H1 (cell line): ENCODE results near the gene GRK6. TPM values are rescaled to one million over a fixed set of nuclear protein-coding genes. Genes with fewer than 3 reads are reported as not detected.
A peak's percentile ranks its signal among the peaks of the same experiment; 100 is the strongest.

ENCODE experiments used
- CTCF ChIA-PET: fragments of 300-600 bp; sonication (Branson Sonifier 250); formaldehyde crosslinking; loops from one replicate; lab custom pipeline; 2021; ENCODE audit not compliant: partially characterized antibody; lab: Charles Lee
- POLR2A ChIA-PET: fragments of 300-600 bp; sonication (Branson Sonifier 250); formaldehyde crosslinking; loops from one replicate; lab custom pipeline; 2021; ENCODE audit warnings: inconsistent platforms; ENCODE audit not compliant: partially characterized antibody; lab: Charles Lee
- DNase-seq, 2 experiments: peaks; one replicate each; pipeline versions ENCODE4 v3.0.0 to v3.0.0-alpha.2; 2010 to 2022; ENCODE audit warnings: low spot score in 2 of 2, low read depth in 1 of 2, mixed read lengths in 1 of 2
- FAIRE-seq: peaks from 2 replicates; lab custom pipeline; 2011; peaks lifted over from hg19 to GRCh38; lab: Jason Lieb, UNC
- H2AFZ ChIP-seq: 2 replicates; pipeline ENCODE4 v1.8.1; 2012; ENCODE audit warnings: low read length, inconsistent platforms
- H2AK5ac ChIP-seq: 2 replicates; pipeline ENCODE4 v1.6.1; 2013; ENCODE audit warnings: low read depth, low read length
- H2BK120ac ChIP-seq: replicated peaks from 2 replicates; pipeline ENCODE3; 2013; ENCODE audit warnings: low read depth, low read length, inconsistent platforms
- H2BK12ac ChIP-seq: 2 replicates; pipeline ENCODE4 v1.6.1; 2013; ENCODE audit warnings: low read depth, low read length
- H2BK15ac ChIP-seq: 2 replicates; pipeline ENCODE4 v1.6.1; 2013; ENCODE audit warnings: low read length
- H2BK20ac ChIP-seq: 2 replicates; pipeline ENCODE4 v1.6.1; 2013; ENCODE audit warnings: low read length
- H2BK5ac ChIP-seq: 2 replicates; pipeline ENCODE4 v1.6.1; 2013; ENCODE audit warnings: low read depth, low read length
- H3K14ac ChIP-seq: 2 replicates; pipeline ENCODE4 v1.6.1; 2013; ENCODE audit warnings: inconsistent platforms; ENCODE audit not compliant: insufficient read length
- H3K18ac ChIP-seq: 2 replicates; pipeline ENCODE4 v1.6.1; 2013; ENCODE audit warnings: low read length; ENCODE audit errors: extremely low read depth
- H3K23ac ChIP-seq: 2 replicates; pipeline ENCODE4 v1.6.1; 2013; ENCODE audit warnings: inconsistent platforms; ENCODE audit not compliant: insufficient read length
- H3K23me2 ChIP-seq: 2 replicates; pipeline ENCODE4 v1.6.1; 2013; ENCODE audit warnings: low read depth, low read length
- H3K27ac ChIP-seq: 2 replicates; pipeline ENCODE4 v1.6.1; 2011; ENCODE audit warnings: low read depth, low read length, inconsistent platforms
- H3K27me3 ChIP-seq, 4 experiments: replicated peaks in 1 of 4; 1 replicate in 1 of 4; 2 replicates in 3 of 4; pipeline versions ENCODE4 v1.6.1 to v1.8.1; 2011 to 2013; ENCODE audit warnings: low read length in 3 of 4, mild to moderate bottlenecking in 3 of 4, inconsistent platforms in 2 of 4, mixed read lengths in 2 of 4, moderate library complexity in 1 of 4; ENCODE audit not compliant: control insufficient read depth in 3 of 4, insufficient read depth in 3 of 4; ENCODE audit errors: extremely low read depth in 1 of 4
- H3K36me3 ChIP-seq, 4 experiments: 2 replicates each; pipeline versions ENCODE4 v1.6.1 to v1.8.1; 2011 to 2013; ENCODE audit warnings: mild to moderate bottlenecking in 4 of 4, low read length in 3 of 4, moderate library complexity in 2 of 4, control low read depth in 1 of 4, inconsistent platforms in 1 of 4; ENCODE audit not compliant: insufficient read depth in 4 of 4, control insufficient read depth in 2 of 4
- H3K4ac ChIP-seq: replicated peaks from 2 replicates; pipeline ENCODE3; 2013; ENCODE audit warnings: low read length, low read depth, mixed read lengths, inconsistent platforms; ENCODE audit not compliant: insufficient read length
- H3K4me1 ChIP-seq, 4 experiments: replicated peaks in 1 of 4; 1 replicate in 1 of 4; 2 replicates in 3 of 4; pipeline versions ENCODE4 v1.6.1 to v1.8.1; 2011 to 2013; ENCODE audit warnings: low read length in 3 of 4, inconsistent platforms in 2 of 4, mixed read lengths in 1 of 4; ENCODE audit not compliant: insufficient read depth in 4 of 4, control insufficient read depth in 3 of 4
- H3K4me2 ChIP-seq, 2 experiments: 2 replicates each; pipeline versions ENCODE4 v1.6.1 to v1.8.1; 2011 to 2013; ENCODE audit warnings: low read depth in 2 of 2, low read length in 2 of 2, control low read depth in 1 of 2, inconsistent platforms in 1 of 2, mild to moderate bottlenecking in 1 of 2; ENCODE audit not compliant: insufficient read depth in 1 of 2
- H3K4me3 ChIP-seq, 4 experiments: fragments of 200-600, 300-600 bp in 1 of 4; sonication (generic), shearing (Covaris generic), sonication (Bioruptor Twin) in 1 of 4; 2 replicates each; pipeline versions ENCODE4 v1.5.1 to v1.8.1; 2011 to 2016; ENCODE audit warnings: low read length in 4 of 4, low read depth in 3 of 4, control low read depth in 2 of 4, inconsistent platforms in 2 of 4, mild to moderate bottlenecking in 2 of 4, mixed read lengths in 1 of 4, moderate library complexity in 1 of 4; ENCODE audit not compliant: insufficient read depth in 2 of 4; ENCODE audit errors: extremely low read depth in 1 of 4
- H3K56ac ChIP-seq: replicated peaks from 2 replicates; pipeline ENCODE3; 2013; ENCODE audit warnings: low read depth, mild to moderate bottlenecking, mixed read lengths, low read length, inconsistent platforms; ENCODE audit not compliant: insufficient read length
- H3K79me1 ChIP-seq: 2 replicates; pipeline ENCODE4 v1.6.1; 2013; ENCODE audit warnings: low read depth, low read length, control low read depth
- H3K79me2 ChIP-seq, 2 experiments: 2 replicates each; pipeline versions ENCODE4 v1.6.1 to v1.8.1; 2012 to 2013; ENCODE audit warnings: low read length in 2 of 2, mild to moderate bottlenecking in 2 of 2, inconsistent platforms in 1 of 2; ENCODE audit not compliant: insufficient read depth in 2 of 2, control insufficient read depth in 1 of 2
- H3K9ac ChIP-seq, 4 experiments: replicated peaks in 1 of 4; 1 replicate in 1 of 4; 2 replicates in 3 of 4; pipeline versions ENCODE4 v1.6.1 to v1.8.1; 2011 to 2013; ENCODE audit warnings: low read depth in 3 of 4, low read length in 3 of 4, control low read depth in 2 of 4, mild to moderate bottlenecking in 2 of 4, moderate library complexity in 2 of 4, inconsistent platforms in 1 of 4; ENCODE audit errors: extremely low read depth in 1 of 4
- H3K9me3 ChIP-seq, 2 experiments: 2 replicates each; pipeline versions ENCODE4 v1.6.1 to v1.8.1; 2012 to 2013; ENCODE audit warnings: mild to moderate bottlenecking in 2 of 2, moderate library complexity in 2 of 2, control low read depth in 1 of 2, inconsistent platforms in 1 of 2, low read depth in 1 of 2, low read length in 1 of 2, mixed read lengths in 1 of 2; ENCODE audit not compliant: insufficient read depth in 2 of 2
- H4K20me1 ChIP-seq, 2 experiments: replicated peaks in 1 of 2; 2 replicates each; pipeline versions ENCODE3 to v1.8.1; 2011 to 2013; ENCODE audit warnings: inconsistent platforms in 2 of 2, low read length in 2 of 2, mild to moderate bottlenecking in 1 of 2; ENCODE audit not compliant: insufficient read depth in 2 of 2, control insufficient read depth in 1 of 2
- H4K5ac ChIP-seq: 2 replicates; pipeline ENCODE4 v1.6.1; 2013; ENCODE audit warnings: low read length, low read depth, mixed read lengths, inconsistent platforms; ENCODE audit not compliant: insufficient read length
- H4K8ac ChIP-seq: 2 replicates; pipeline ENCODE4 v1.8.0; 2013; ENCODE audit warnings: mild to moderate bottlenecking, moderate library complexity, low read length, inconsistent platforms; ENCODE audit not compliant: insufficient read depth; ENCODE audit errors: extremely low read depth
- H4K91ac ChIP-seq: replicated peaks from 2 replicates; pipeline ENCODE3; 2013; ENCODE audit warnings: low read length, mixed read lengths, inconsistent platforms; ENCODE audit not compliant: insufficient read length
- PHF8 ChIP-seq: fragments of 200-600 bp; sonication (generic); conservative IDR thresholded peaks from 2 replicates; pipeline ENCODE4 v1.7.1; 2012; ENCODE audit warnings: low read depth, mild to moderate bottlenecking, inconsistent platforms, low read length, moderate library complexity
- RFX5 ChIP-seq: IDR thresholded peaks from 2 replicates; pipeline ENCODE4 v1.6.1; 2011; ENCODE audit warnings: low read depth, low read length, improper control_type of control experiment, borderline replicate concordance
- SUZ12 ChIP-seq: fragments of 200-600 bp; sonication (generic); IDR thresholded peaks from 2 replicates; pipeline ENCODE4 v1.6.1; 2012; ENCODE audit warnings: mild to moderate bottlenecking, inconsistent platforms, low read length, moderate library complexity, mixed read lengths
- TEAD4 ChIP-seq: IDR thresholded peaks from 2 replicates; pipeline ENCODE4 v1.6.1; 2012; ENCODE audit warnings: low read depth, low read length, inconsistent platforms, mixed read lengths
- YY1 ChIP-seq: IDR thresholded peaks from 2 replicates; pipeline ENCODE4 v1.6.1; 2011; ENCODE audit warnings: low read depth, mild to moderate bottlenecking, low read length
- WGBS, 2 experiments: shearing (Covaris generic) in 1 of 2; methylation state at CpG; one replicate each; pipeline versions ENCODE4 v1.1.6 to v1.1.7; 2013 to 2015; ENCODE audit warnings: low lambda C conversion rate in 2 of 2, mixed read lengths in 2 of 2, inconsistent platforms in 1 of 2, low coverage in 1 of 2, missing lambda C conversion rate in 1 of 2; ENCODE audit not compliant: insufficient replicate concordance in 2 of 2, insufficient coverage in 1 of 2, insufficient read length in 1 of 2; ENCODE audit errors: extremely low coverage in 1 of 2, missing lambda C conversion rate in 1 of 2; 5-methylcytosine and 5-hydroxymethylcytosine counted together
- polyA plus RNA-seq, 7 experiments: library from polyadenylated mRNA; depleted of rRNA in 3 of 7; stranded (reverse) in 5 of 7; unstranded in 2 of 7; fragments of >200 nt in 5 of 7; fragments of 200-250 nt in 2 of 7; gene quantifications; 1 replicate in 5 of 7; 2 replicates in 1 of 7; 4 replicates in 1 of 7; pipeline versions ENCODE4 v1.2.1 to v1.2.3, GENCODE V29; 2011 to 2013; ENCODE audit warnings: missing spikeins in 2 of 7, mixed read lengths in 2 of 7
- total RNA-seq: library from RNA; stranded (reverse); fragmentation: NEBNext Ultra II Directional; extraction: Animal tissue kit (Norgen Biotek cat#: 25700); gene quantifications from 2 replicates; pipeline ENCODE4 v1.2.1, GENCODE V29; 2021
- TF ChIP-seq, protein P1 (sequence below): IDR thresholded peaks from 2 replicates; pipeline ENCODE4 v1.6.1; 2012; ENCODE audit warnings: inconsistent platforms

GRK6 gene
- total and polyA plus RNA-seq, 2 of the 8 experiments (the other 6 are each of a cell fraction or from before 2014, with no cell fraction given) = 31.8 to 57.8 TPM

- Histone ChIP-seq H2BK20ac (no peak overlapping the region), H4K8ac (no peak overlapping the region), H3K36me3 (no peaks in the 10 kb centered on the region), H3K79me2 (peaks cover 0 to 17% of the 10 kb centered on the region in 2 experiments; a peak in 2 of 4 replicates), H2BK12ac (no peak overlapping the region), H2AK5ac (no peak overlapping the region), H4K20me1 (peaks cover 5 to 10% of the 10 kb centered on the region in 2 experiments), H3K23me2 (peaks cover 10% of the 10 kb centered on the region), H4K91ac (no peak overlapping the region), H2BK15ac (0 out of 2 replicates have a peak overlapping the region, but pooled peaks have one; percentile 61), H3K9me3 (no peaks in the 10 kb centered on the region), H3K4me3 (no peak overlapping the region), H2AFZ (no peak overlapping the region), H3K56ac (no peak overlapping the region), H3K4me1 (peaks cover 4 to 14% (median 7%) of the 10 kb centered on the region in 4 experiments; a peak in 6 of 7 replicates), H3K4ac (no peak overlapping the region), H3K79me1 (peaks cover 10% of the 10 kb centered on the region; the same call in 1 of the 2 replicates), H2BK5ac (no peak overlapping the region), H3K27me3 (no peaks in the 10 kb centered on the region), H3K27ac (no peak overlapping the region), H3K4me2 (no peak overlapping the region), H2BK120ac (no peak overlapping the region), H3K14ac (no peak overlapping the region), H3K18ac (no peak overlapping the region), H3K9ac (no peak overlapping the region), H3K23ac (no peak overlapping the region), H4K5ac (no peak overlapping the region)
- DNase-seq (no peak), FAIRE-seq (no peak)
- WGBS, 2 experiments = 77% methylated on average over 2 of the region's 2 CpGs; no CpG with 5 or more reads in 1 of the 2 experiments
- POLR2A ChIA-PET = interaction anchor here (0.9 to 24.2 kb wide), 8 partner anchors 18 to 60 kb away, joined by 3 to 460 read pairs (median 4); partner anchors contain the start of gene PRR7
- CTCF ChIA-PET = interaction anchor here (0.7 to 7.1 kb wide), 12 partner anchors 14 to 114 kb away, joined by 3 to 57 read pairs (median 4); partner anchors contain the start of genes F12 and PFN3
- TF ChIP-seq TEAD4 = no peak
- TF ChIP-seq SUZ12 = no peak
- no peak for TF ChIP-seq PHF8
- TF ChIP-seq RFX5 = no peak
- TF ChIP-seq, protein P1, sequence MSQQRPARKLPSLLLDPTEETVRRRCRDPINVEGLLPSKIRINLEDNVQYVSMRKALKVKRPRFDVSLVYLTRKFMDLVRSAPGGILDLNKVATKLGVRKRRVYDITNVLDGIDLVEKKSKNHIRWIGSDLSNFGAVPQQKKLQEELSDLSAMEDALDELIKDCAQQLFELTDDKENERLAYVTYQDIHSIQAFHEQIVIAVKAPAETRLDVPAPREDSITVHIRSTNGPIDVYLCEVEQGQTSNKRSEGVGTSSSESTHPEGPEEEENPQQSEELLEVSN = no peak
- no peak for TF ChIP-seq YY1
Measured at GRCh38 chr5:177423671-177424070, 2.8 kb upstream of the GRK6 start.
